HepG2 (cell line): ENCODE results near the gene ANKLE1. TPM values are rescaled to one million over a fixed set of nuclear protein-coding genes. Genes with fewer than 3 reads are reported as not detected.

ENCODE experiments used
- GTF2F1 ChIP-seq: fragments of 150-350 bp; IDR thresholded peaks from 2 replicates; pipeline ENCODE4 v1.6.1; 2014; ENCODE audit warnings: low read length
- HDAC1 ChIP-seq: sonication (generic); formaldehyde crosslinking; IDR thresholded peaks from 2 replicates; pipeline ENCODE4 v1.5.1; 2020; ENCODE audit warnings: mild to moderate bottlenecking, missing genetic modification reagents
- HIVEP1 ChIP-seq: sonication (generic); formaldehyde crosslinking; IDR thresholded peaks from 2 replicates; pipeline ENCODE4 v1.4.0; 2020; ENCODE audit warnings: mild to moderate bottlenecking, missing genetic modification reagents
- HNRNPK ChIP-seq: fragments of 200-400 bp; formaldehyde crosslinking; IDR thresholded peaks from 2 replicates; pipeline ENCODE4 v1.6.1; 2018; ENCODE audit warnings: low read length, low read depth, moderate library complexity, mild to moderate bottlenecking; ENCODE audit not compliant: poor library complexity, severe bottlenecking
- HNRNPL ChIP-seq: fragments of 200-400 bp; formaldehyde crosslinking; IDR thresholded peaks from 2 replicates; pipeline ENCODE4 v1.6.1; 2017; ENCODE audit warnings: mild to moderate bottlenecking, low read depth, low read length
- IKZF1 ChIP-seq: fragments of 450-650 bp; IDR thresholded peaks from 2 replicates; pipeline ENCODE4 v1.7.1; 2016
- JARID2 ChIP-seq: sonication (generic); formaldehyde crosslinking; IDR thresholded peaks from 2 replicates; pipeline ENCODE4 v1.8.1; 2023; ENCODE audit warnings: missing genetic modification reagents, inconsistent platforms; ENCODE audit not compliant: insufficient replicate concordance
- MIER3 ChIP-seq: IDR thresholded peaks from 2 replicates; pipeline ENCODE4 v1.6.1; 2016; ENCODE audit warnings: missing compliant biosample characterization, borderline replicate concordance
- NONO ChIP-seq, 2 experiments: fragments of 450-650 bp in 1 of 2; sonication (generic) in 1 of 2; formaldehyde crosslinking in 1 of 2; IDR thresholded peaks in 1 of 2; conservative IDR thresholded peaks in 1 of 2; 2 replicates each; pipeline versions ENCODE4 v1.6.1 to v1.8.0; 2017 to 2022; ENCODE audit warnings: mild to moderate bottlenecking in 1 of 2, missing genetic modification reagents in 1 of 2, moderate library complexity in 1 of 2
- PHF21A ChIP-seq: sonication (generic); formaldehyde crosslinking; IDR thresholded peaks from 2 replicates; pipeline ENCODE4 v1.5.0; 2020; ENCODE audit warnings: mild to moderate bottlenecking, missing genetic modification reagents
- RBM39 ChIP-seq: fragments of 200-400 bp; formaldehyde crosslinking; IDR thresholded peaks from one replicate; pipeline ENCODE4 v1.6.1; 2018; ENCODE audit warnings: antibody characterized with exemption, mild to moderate bottlenecking, low read depth, low read length; ENCODE audit not compliant: poor library complexity, severe bottlenecking
- RORA ChIP-seq: sonication (generic); formaldehyde crosslinking; IDR thresholded peaks from 2 replicates; pipeline ENCODE4 v1.5.0; 2020; ENCODE audit warnings: mild to moderate bottlenecking, missing genetic modification reagents, moderate library complexity
- SCMH1 ChIP-seq: sonication (generic); formaldehyde crosslinking; IDR thresholded peaks from 2 replicates; pipeline ENCODE4 v1.9.0; 2021; ENCODE audit warnings: missing genetic modification reagents, mild to moderate bottlenecking, borderline replicate concordance
- TARDBP ChIP-seq: sonication (generic); formaldehyde crosslinking; IDR thresholded peaks from 2 replicates; pipeline ENCODE4 v1.8.0; 2022; ENCODE audit warnings: mild to moderate bottlenecking, missing genetic modification reagents
- TP53 ChIP-seq: sonication (generic); formaldehyde crosslinking; conservative IDR thresholded peaks from 2 replicates; pipeline ENCODE4 v1.4.0; 2020; ENCODE audit warnings: missing genetic modification reagents
- ZNF546 ChIP-seq: sonication (generic); formaldehyde crosslinking; conservative IDR thresholded peaks from 2 replicates; pipeline ENCODE4 v1.8.1; 2023; ENCODE audit warnings: mild to moderate bottlenecking, missing genetic modification reagents
- polyA plus RNA-seq, 8 experiments: library from polyadenylated mRNA; depleted of rRNA in 3 of 8; stranded (reverse) in 7 of 8; unstranded in 1 of 8; fragments of >200 nt; fragmentation: Illumina TruSeq in 4 of 8; extraction: Trizol in 4 of 8; gene quantifications; 2 replicates each; pipeline versions ENCODE4 v1.2.1 to v1.2.3, GENCODE V29; 2011 to 2016; ENCODE audit warnings: low read depth in 4 of 8, missing spikeins in 1 of 8, mixed read lengths in 1 of 8; ENCODE audit not compliant: insufficient read depth in 1 of 8
- total RNA-seq, 5 experiments: library from RNA; depleted of rRNA; stranded (reverse); fragments of >200 nt; fragmentation: Illumina TruSeq; extraction: Trizol; gene quantifications; 2 replicates each; pipeline ENCODE4 v1.2.3, GENCODE V29; 2016; ENCODE audit warnings: low read depth in 1 of 5
- TF ChIP-seq, protein P1 (sequence below): sonication (generic); formaldehyde crosslinking; IDR thresholded peaks from 2 replicates; pipeline ENCODE4 v1.4.0; 2020; ENCODE audit warnings: missing genetic modification reagents, mild to moderate bottlenecking, borderline replicate concordance
- TF ChIP-seq, protein P2 (sequence below): sonication (generic); formaldehyde crosslinking; IDR thresholded peaks from 2 replicates; pipeline ENCODE4 v1.8.0; 2022; ENCODE audit warnings: mild to moderate bottlenecking, missing genetic modification reagents
- TF ChIP-seq, protein P3 (sequence below): sonication (generic); formaldehyde crosslinking; IDR thresholded peaks from 2 replicates; pipeline ENCODE4 v1.9.0; 2021; ENCODE audit warnings: missing genetic modification reagents, mild to moderate bottlenecking, borderline replicate concordance
- TF ChIP-seq, protein P4 (sequence below): IDR thresholded peaks from 2 replicates; pipeline ENCODE4 v1.6.1; 2012; ENCODE audit warnings: low read depth, low read length, improper control_type of control experiment

ANKLE1 gene
- total and polyA plus RNA-seq, 2 of the 13 experiments (the other 11 are each of a cell fraction or from before 2014, with no cell fraction given) = 0.69 to 1.5 TPM

DNA sequence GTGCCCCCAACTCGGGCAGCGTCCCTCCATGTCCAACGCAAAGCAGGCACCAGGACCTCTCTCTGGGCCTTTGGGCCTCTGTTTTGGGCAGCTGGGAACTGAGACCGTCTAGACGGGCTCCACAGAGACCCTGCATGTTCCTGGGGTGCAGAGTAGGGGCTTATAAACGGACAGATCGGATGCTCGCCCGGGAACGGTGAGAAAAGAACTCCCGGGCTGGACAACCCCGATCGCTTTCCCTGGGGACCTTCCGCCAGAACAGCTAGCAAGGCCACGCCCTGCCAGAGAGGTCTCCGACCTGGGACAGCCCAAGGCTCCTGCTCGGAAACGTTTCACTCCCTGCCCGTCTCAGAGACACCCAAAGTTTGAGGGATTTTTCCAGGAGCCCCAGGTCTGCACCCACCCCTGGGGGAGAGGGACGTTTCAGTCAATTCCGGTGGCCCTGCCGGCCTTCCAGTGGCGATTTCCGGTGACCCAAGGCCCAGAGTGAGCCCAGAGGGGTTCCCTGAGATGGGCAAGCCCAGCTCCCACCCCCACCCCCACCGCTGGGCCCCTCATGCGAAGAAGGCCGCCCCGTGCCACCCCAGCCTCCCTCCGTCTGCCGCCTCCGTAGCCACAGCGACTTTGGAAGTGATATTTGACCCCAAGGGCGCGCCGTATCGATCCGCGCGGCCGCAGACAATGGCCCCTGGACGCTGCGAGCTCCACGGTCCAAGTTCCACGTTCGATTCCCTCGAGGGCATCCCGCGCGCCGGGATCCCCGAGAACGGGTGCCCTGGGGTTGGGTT lies 37.7 kb upstream of the ANKLE1 start (continued):
- TF ChIP-seq SCMH1 (CRISPR knock-in tag) (no peak), NONO (IDR thresholded peaks at IDR 0.05) (no peak), NONO (CRISPR knock-in tag; conservative IDR thresholded peaks at IDR 0.05) (peak; percentile 92), MIER3 (peak; percentile 68; the same call in 1 of the 2 replicates), HDAC1 (peak; percentile 92), IKZF1 (no peak), RORA (CRISPR knock-in tag) (no peak), GTF2F1 (no peak), TARDBP (CRISPR knock-in tag) (peak; percentile 59; the same call in 1 of the 2 replicates), RBM39 (no peak), TP53 (CRISPR knock-in tag) (no peak), HNRNPK (no peak), JARID2 (no peak), HNRNPL (peak; percentile 88), ZNF546 (CRISPR knock-in tag) (no peak), PHF21A (CRISPR knock-in tag) (peak; percentile 64; the same call in 1 of the 2 replicates), HIVEP1 (CRISPR knock-in tag) (peak; percentile 93)
- TF ChIP-seq, protein P1, sequence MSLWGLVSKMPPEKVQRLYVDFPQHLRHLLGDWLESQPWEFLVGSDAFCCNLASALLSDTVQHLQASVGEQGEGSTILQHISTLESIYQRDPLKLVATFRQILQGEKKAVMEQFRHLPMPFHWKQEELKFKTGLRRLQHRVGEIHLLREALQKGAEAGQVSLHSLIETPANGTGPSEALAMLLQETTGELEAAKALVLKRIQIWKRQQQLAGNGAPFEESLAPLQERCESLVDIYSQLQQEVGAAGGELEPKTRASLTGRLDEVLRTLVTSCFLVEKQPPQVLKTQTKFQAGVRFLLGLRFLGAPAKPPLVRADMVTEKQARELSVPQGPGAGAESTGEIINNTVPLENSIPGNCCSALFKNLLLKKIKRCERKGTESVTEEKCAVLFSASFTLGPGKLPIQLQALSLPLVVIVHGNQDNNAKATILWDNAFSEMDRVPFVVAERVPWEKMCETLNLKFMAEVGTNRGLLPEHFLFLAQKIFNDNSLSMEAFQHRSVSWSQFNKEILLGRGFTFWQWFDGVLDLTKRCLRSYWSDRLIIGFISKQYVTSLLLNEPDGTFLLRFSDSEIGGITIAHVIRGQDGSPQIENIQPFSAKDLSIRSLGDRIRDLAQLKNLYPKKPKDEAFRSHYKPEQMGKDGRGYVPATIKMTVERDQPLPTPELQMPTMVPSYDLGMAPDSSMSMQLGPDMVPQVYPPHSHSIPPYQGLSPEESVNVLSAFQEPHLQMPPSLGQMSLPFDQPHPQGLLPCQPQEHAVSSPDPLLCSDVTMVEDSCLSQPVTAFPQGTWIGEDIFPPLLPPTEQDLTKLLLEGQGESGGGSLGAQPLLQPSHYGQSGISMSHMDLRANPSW (CRISPR knock-in tag) = no peak
- TF ChIP-seq, protein P2, sequence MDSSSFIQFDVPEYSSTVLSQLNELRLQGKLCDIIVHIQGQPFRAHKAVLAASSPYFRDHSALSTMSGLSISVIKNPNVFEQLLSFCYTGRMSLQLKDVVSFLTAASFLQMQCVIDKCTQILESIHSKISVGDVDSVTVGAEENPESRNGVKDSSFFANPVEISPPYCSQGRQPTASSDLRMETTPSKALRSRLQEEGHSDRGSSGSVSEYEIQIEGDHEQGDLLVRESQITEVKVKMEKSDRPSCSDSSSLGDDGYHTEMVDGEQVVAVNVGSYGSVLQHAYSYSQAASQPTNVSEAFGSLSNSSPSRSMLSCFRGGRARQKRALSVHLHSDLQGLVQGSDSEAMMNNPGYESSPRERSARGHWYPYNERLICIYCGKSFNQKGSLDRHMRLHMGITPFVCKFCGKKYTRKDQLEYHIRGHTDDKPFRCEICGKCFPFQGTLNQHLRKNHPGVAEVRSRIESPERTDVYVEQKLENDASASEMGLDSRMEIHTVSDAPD (CRISPR knock-in tag) = no peak
- TF ChIP-seq, protein P3, sequence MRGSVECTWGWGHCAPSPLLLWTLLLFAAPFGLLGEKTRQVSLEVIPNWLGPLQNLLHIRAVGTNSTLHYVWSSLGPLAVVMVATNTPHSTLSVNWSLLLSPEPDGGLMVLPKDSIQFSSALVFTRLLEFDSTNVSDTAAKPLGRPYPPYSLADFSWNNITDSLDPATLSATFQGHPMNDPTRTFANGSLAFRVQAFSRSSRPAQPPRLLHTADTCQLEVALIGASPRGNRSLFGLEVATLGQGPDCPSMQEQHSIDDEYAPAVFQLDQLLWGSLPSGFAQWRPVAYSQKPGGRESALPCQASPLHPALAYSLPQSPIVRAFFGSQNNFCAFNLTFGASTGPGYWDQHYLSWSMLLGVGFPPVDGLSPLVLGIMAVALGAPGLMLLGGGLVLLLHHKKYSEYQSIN (CRISPR knock-in tag) = no peak
- TF ChIP-seq, protein P4, sequence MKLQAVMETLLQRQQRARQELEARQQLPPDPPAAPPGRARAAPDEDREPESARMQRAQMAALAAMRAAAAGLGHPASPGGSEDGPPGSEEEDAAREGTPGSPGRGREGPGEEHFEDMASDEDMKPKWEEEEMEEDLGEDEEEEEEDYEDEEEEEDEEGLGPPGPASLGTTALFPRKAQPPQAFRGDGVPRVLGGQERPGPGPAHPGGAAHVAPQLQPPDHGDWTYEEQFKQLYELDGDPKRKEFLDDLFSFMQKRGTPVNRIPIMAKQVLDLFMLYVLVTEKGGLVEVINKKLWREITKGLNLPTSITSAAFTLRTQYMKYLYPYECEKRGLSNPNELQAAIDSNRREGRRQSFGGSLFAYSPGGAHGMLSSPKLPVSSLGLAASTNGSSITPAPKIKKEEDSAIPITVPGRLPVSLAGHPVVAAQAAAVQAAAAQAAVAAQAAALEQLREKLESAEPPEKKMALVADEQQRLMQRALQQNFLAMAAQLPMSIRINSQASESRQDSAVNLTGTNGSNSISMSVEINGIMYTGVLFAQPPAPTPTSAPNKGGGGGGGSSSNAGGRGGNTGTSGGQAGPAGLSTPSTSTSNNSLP = no peak
